Left forelimb (tissue), 1 donor: Measurements from ENCODE around the gene HECTD2.
A peak's percentile ranks its signal among the peaks of the same experiment; 100 is the strongest.
"Not testable (repeated sequence)": the region's sequence is repeated elsewhere in the genome, so short reads cannot be mapped to it uniquely, and the experiment has no call there.

ENCODE experiments used
- DNase-seq: peaks from one replicate; pipeline ENCODE4 v3.0.0-alpha.2; 2018; ENCODE audit warnings: low spot score

The HECTD2 gene

GRCh38 chr10:91537614-91538383, 127.7 kb downstream of the HECTD2 start:
- DNase-seq, result peak; percentile 34

- no peak for DNase-seq
Measured at GRCh38 chr10:91539930-91540329, 129.8 kb downstream of the HECTD2 start.

GRCh38 chr10:91540733-91541132, 130.6 kb downstream of the HECTD2 start:
- no peak for DNase-seq

GRCh38 chr10:91541481-91541880, 131.3 kb downstream of the HECTD2 start:
- no peak for DNase-seq

- peak; percentile 8 for DNase-seq
Measured at GRCh38 chr10:91545384-91545783, 135.2 kb downstream of the HECTD2 start.

- DNase-seq, result no peak
Measured at GRCh38 chr10:91545838-91546237, 135.7 kb downstream of the HECTD2 start.

- DNase-seq, result peak; percentile 11
Measured at GRCh38 chr10:91549262-91549661, 139.1 kb downstream of the HECTD2 start.

GRCh38 chr10:91550021-91550420, 139.9 kb downstream of the HECTD2 start:
- peak; percentile 44 for DNase-seq

- peak; percentile 65 for DNase-seq
Measured at GRCh38 chr10:91551856-91552255, 141.7 kb downstream of the HECTD2 start.

GRCh38 chr10:91552274-91553095, 142.3 kb downstream of the HECTD2 start:
- DNase-seq, result peak; percentile 61

- DNase-seq, result no peak
Measured at GRCh38 chr10:91555455-91555854, 145.3 kb downstream of the HECTD2 start.

GRCh38 chr10:91556691-91557566, 146.8 kb downstream of the HECTD2 start:
- no peak for DNase-seq

GRCh38 chr10:91557651-91558111, 147.5 kb downstream of the HECTD2 start:
- no peak for DNase-seq

- DNase-seq, result no peak
Measured at GRCh38 chr10:91558473-91558872, 148.3 kb downstream of the HECTD2 start.

- no peak for DNase-seq
Measured at GRCh38 chr10:91559169-91559568, 149.0 kb downstream of the HECTD2 start.

- DNase-seq, result no peak
Measured at GRCh38 chr10:91559750-91560149, 149.6 kb downstream of the HECTD2 start.

GRCh38 chr10:91560827-91561226, 150.7 kb downstream of the HECTD2 start:
- DNase-seq, result not testable (repeated sequence)

GRCh38 chr10:91562839-91563581, 152.9 kb downstream of the HECTD2 start:
- DNase-seq, result no peak

- no peak for DNase-seq
Measured at GRCh38 chr10:91564026-91564425, 153.9 kb downstream of the HECTD2 start.
